HepG2 (cell line): ENCODE results near the gene SPSB1. TPM values are rescaled to one million over a fixed set of nuclear protein-coding genes. Genes with fewer than 3 reads are reported as not detected.

Source experiments
- ATAC-seq: fragments of 200-7000 bp; cut with Tn5 transposase; 3 replicates; pipeline ENCODE4 v1.9.1; 2020; ENCODE audit warnings: mild to moderate bottlenecking, moderate library complexity
- BruUV-seq: library from RNA; stranded (reverse); fragments of 400-500 nt; replicated peaks from 2 replicates; lab custom pipeline; 2021; lab: Mats Ljungman, UMichigan
- CTCF ChIA-PET: fragments of 300-600 bp; formaldehyde crosslinking; extraction: SDS; loops from one replicate; lab custom pipeline; 2021; ENCODE audit warnings: low total read pairs, inconsistent platforms, low intra/inter-chr PET ratio; lab: Yijun Ruan, JAX
- POLR2A ChIA-PET: fragments of 350-600 bp; sonication (Branson Sonifier 250); formaldehyde crosslinking; loops from one replicate; lab custom pipeline; 2020; ENCODE audit warnings: antibody characterized with exemption, inconsistent platforms; lab: Yijun Ruan, JAX
- DNase-seq: peaks from one replicate; pipeline ENCODE4 v3.0.0-alpha.2; 2015; ENCODE audit warnings: low spot score
- FAIRE-seq: peaks from 3 replicates; lab custom pipeline; 2011; peaks lifted over from hg19 to GRCh38; lab: Jason Lieb, UNC
- H2AFZ ChIP-seq: one replicate; pipeline ENCODE4 v1.6.1; 2011; ENCODE audit warnings: low read length, inconsistent platforms
- H3K27ac ChIP-seq: fragments of 300-600 bp; 3 replicates; pipeline ENCODE4 v1.8.0; 2011; ENCODE audit warnings: mixed run types, mild to moderate bottlenecking, mixed read lengths, low read length, inconsistent platforms; ENCODE audit not compliant: insufficient read depth; ENCODE audit errors: extremely low read length
- H3K27me3 ChIP-seq, 2 experiments: fragments of 200-600 bp in 1 of 2; 2 replicates in 1 of 2; 3 replicates in 1 of 2; pipeline versions ENCODE4 v1.6.0 to v1.8.0; 2011; ENCODE audit warnings: low read length in 2 of 2, mild to moderate bottlenecking in 2 of 2, moderate library complexity in 2 of 2, inconsistent platforms in 1 of 2; ENCODE audit not compliant: insufficient read depth in 2 of 2, control insufficient read depth in 1 of 2
- H3K36me3 ChIP-seq, 2 experiments: fragments of 200-600 bp in 1 of 2; replicated peaks in 1 of 2; 2 replicates in 1 of 2; 3 replicates in 1 of 2; pipeline versions ENCODE4 v1.5.1 to v1.8.0; 2011; ENCODE audit warnings: low read length in 2 of 2, inconsistent platforms in 1 of 2; ENCODE audit not compliant: insufficient read depth in 2 of 2, control insufficient read depth in 1 of 2
- H3K4me1 ChIP-seq: 2 replicates; pipeline ENCODE4 v1.5.1; 2012; ENCODE audit warnings: low read length, inconsistent platforms; ENCODE audit not compliant: insufficient read depth
- H3K4me2 ChIP-seq: 2 replicates; pipeline ENCODE4 v1.6.0; 2011; ENCODE audit warnings: low read depth, low read length, inconsistent platforms
- H3K4me3 ChIP-seq, 3 experiments: fragments of 200-600 bp in 1 of 3; sonication (generic), shearing (Covaris generic) in 1 of 3; replicated peaks in 1 of 3; 2 replicates each; pipeline ENCODE4 v1.5.1; 2011 to 2016; ENCODE audit warnings: low read length in 3 of 3, inconsistent platforms in 2 of 3, low read depth in 2 of 3, mild to moderate bottlenecking in 2 of 3, control low read depth in 1 of 3, mixed read lengths in 1 of 3; ENCODE audit not compliant: insufficient read depth in 1 of 3
- H3K79me2 ChIP-seq: one replicate; pipeline ENCODE4 v1.6.1; 2011; ENCODE audit warnings: low read length, inconsistent platforms; ENCODE audit not compliant: insufficient read depth
- H3K9ac ChIP-seq: 2 replicates; pipeline ENCODE4 v1.6.0; 2011; ENCODE audit warnings: mild to moderate bottlenecking, low read depth, low read length, inconsistent platforms; ENCODE audit not compliant: insufficient read depth
- H3K9me3 ChIP-seq: 2 replicates; pipeline ENCODE4 v1.5.1; 2012; ENCODE audit warnings: mild to moderate bottlenecking, low read length
- H4K20me1 ChIP-seq: 2 replicates; pipeline ENCODE4 v1.6.0; 2011; ENCODE audit warnings: inconsistent platforms, mild to moderate bottlenecking, low read length, moderate library complexity; ENCODE audit not compliant: insufficient read depth
- BRF2 ChIP-seq: sonication (generic); formaldehyde crosslinking; IDR thresholded peaks from 2 replicates; pipeline ENCODE4 v1.8.1; 2022; ENCODE audit warnings: mild to moderate bottlenecking, missing genetic modification reagents
- ELF1 ChIP-seq: sonication (generic); formaldehyde crosslinking; IDR thresholded peaks from 2 replicates; pipeline ENCODE4 v1.4.0; 2020; ENCODE audit warnings: missing genetic modification reagents
- HMG20B ChIP-seq: conservative IDR thresholded peaks from 2 replicates; pipeline ENCODE4 v1.6.1; 2016; ENCODE audit warnings: missing genetic modification reagents, missing compliant biosample characterization
- HNF4A ChIP-seq: sonication (generic); formaldehyde crosslinking; IDR thresholded peaks from 2 replicates; pipeline ENCODE4 v1.4.0; 2020; ENCODE audit warnings: missing genetic modification reagents
- HOXA5 ChIP-seq: sonication (generic); formaldehyde crosslinking; IDR thresholded peaks from 2 replicates; pipeline ENCODE4 v1.4.0; 2020; ENCODE audit warnings: missing genetic modification reagents
- KAT2B ChIP-seq: fragments of 150-350 bp; IDR thresholded peaks from 2 replicates; pipeline ENCODE4 v1.6.1; 2014; ENCODE audit warnings: low read depth, low read length, borderline replicate concordance
- KLF6 ChIP-seq: IDR thresholded peaks from 2 replicates; pipeline ENCODE4 v1.8.0; 2016; ENCODE audit warnings: missing biosample characterization, missing genetic modification reagents
- MBD4 ChIP-seq: IDR thresholded peaks from 2 replicates; pipeline ENCODE4 v1.6.1; 2012; ENCODE audit warnings: low read length, inconsistent platforms, borderline replicate concordance
- MYNN ChIP-seq: sonication (generic); formaldehyde crosslinking; IDR thresholded peaks from 2 replicates; pipeline ENCODE4 v1.4.0; 2020; ENCODE audit warnings: mild to moderate bottlenecking, low read depth, missing genetic modification reagents
- NFYB ChIP-seq: sonication (generic); formaldehyde crosslinking; IDR thresholded peaks from 2 replicates; pipeline ENCODE4 v1.4.0; 2020; ENCODE audit warnings: missing genetic modification reagents
- PHF20 ChIP-seq: sonication (generic); formaldehyde crosslinking; IDR thresholded peaks from 2 replicates; pipeline ENCODE4 v1.5.0; 2020; ENCODE audit warnings: mild to moderate bottlenecking, missing genetic modification reagents
- SMYD3 ChIP-seq: sonication (generic); formaldehyde crosslinking; IDR thresholded peaks from 2 replicates; pipeline ENCODE4 v1.8.1; 2023; ENCODE audit warnings: mild to moderate bottlenecking, missing genetic modification reagents
- STAT6 ChIP-seq: sonication (generic); formaldehyde crosslinking; IDR thresholded peaks from 2 replicates; pipeline ENCODE4 v1.4.0; 2020; ENCODE audit warnings: missing genetic modification reagents, mild to moderate bottlenecking, borderline replicate concordance
- TEAD2 ChIP-seq: sonication (generic); formaldehyde crosslinking; IDR thresholded peaks from 2 replicates; pipeline ENCODE4 v1.9.0; 2021; ENCODE audit warnings: missing genetic modification reagents
- ZBTB7B ChIP-seq: sonication (generic); formaldehyde crosslinking; IDR thresholded peaks from 2 replicates; pipeline ENCODE4 v1.4.0; 2020; ENCODE audit warnings: missing genetic modification reagents
- ZNF232 ChIP-seq: sonication (generic); formaldehyde crosslinking; IDR thresholded peaks from 2 replicates; pipeline ENCODE4 v1.4.0; 2020; ENCODE audit warnings: missing genetic modification reagents, borderline replicate concordance
- ZNF616 ChIP-seq: sonication (generic); formaldehyde crosslinking; IDR thresholded peaks from 2 replicates; pipeline ENCODE4 v1.5.0; 2020; ENCODE audit warnings: low read depth, mild to moderate bottlenecking, missing genetic modification reagents
- ZNF839 ChIP-seq: sonication (generic); formaldehyde crosslinking; IDR thresholded peaks from 2 replicates; pipeline ENCODE4 v1.4.0; 2020; ENCODE audit warnings: missing genetic modification reagents, mild to moderate bottlenecking, borderline replicate concordance
- WGBS: methylation state at CpG from one replicate; pipeline ENCODE4 v1.1.6; 2017; ENCODE audit warnings: low lambda C conversion rate; 5-methylcytosine and 5-hydroxymethylcytosine counted together
- in situ Hi-C: cut with HindIII; loops from 2 replicates; pipeline ENCODE4 v1.10.0; 2017; ENCODE audit warnings: low pct_unique_long_range_greater_than_20kb; ENCODE audit not compliant: extremely low pct_ligation_motif_present
- intact Hi-C: fragments of 100-400 bp; cut with micrococcal nuclease; formaldehyde crosslinking; loops from one replicate; pipeline ENCODE4 v1.10.0; 2022; ENCODE audit not compliant: unreplicated experiment
- polyA plus RNA-seq, 8 experiments: library from polyadenylated mRNA; depleted of rRNA in 3 of 8; stranded (reverse) in 7 of 8; unstranded in 1 of 8; fragments of >200 nt; fragmentation: Illumina TruSeq in 4 of 8; extraction: Trizol in 4 of 8; gene quantifications; 2 replicates each; pipeline versions ENCODE4 v1.2.1 to v1.2.3, GENCODE V29; 2011 to 2016; ENCODE audit warnings: low read depth in 4 of 8, missing spikeins in 1 of 8, mixed read lengths in 1 of 8; ENCODE audit not compliant: insufficient read depth in 1 of 8
- total RNA-seq, 5 experiments: library from RNA; depleted of rRNA; stranded (reverse); fragments of >200 nt; fragmentation: Illumina TruSeq; extraction: Trizol; gene quantifications; 2 replicates each; pipeline ENCODE4 v1.2.3, GENCODE V29; 2016; ENCODE audit warnings: low read depth in 1 of 5
- TF ChIP-seq, protein P1 (sequence below): sonication (generic); formaldehyde crosslinking; IDR thresholded peaks from 2 replicates; pipeline ENCODE4 v1.8.0; 2022; ENCODE audit warnings: missing genetic modification reagents, mild to moderate bottlenecking, moderate library complexity, borderline replicate concordance

SPSB1 gene
- total and polyA plus RNA-seq, 2 of the 13 experiments (the other 11 are each of a cell fraction or from before 2014, with no cell fraction given) = 5.0 to 8.0 TPM

- H3K27ac ChIP-seq = no peak overlapping the region
Observed at GRCh38 chr1:9278116-9278515, 14.6 kb upstream of the SPSB1 start.

More at GRCh38 chr1:9278116-9278515, 14.6 kb upstream of the SPSB1 start:
- BruUV-seq = no TSS peak
- ChIA-PET CTCF (no interaction called here), POLR2A (interaction anchor here (1.5 kb wide), 1 partner anchor 11 kb away, joined by 5 read pairs; no protein-coding TSS in a partner anchor)
- Histone ChIP-seq H2AFZ (no peak overlapping the region), H3K4me2 (no peak overlapping the region), H3K9me3 (no peaks in the 10 kb centered on the region), H3K4me3 (no peak overlapping the region), H4K20me1 (no peaks in the 10 kb centered on the region), H3K36me3 (no peaks in the 10 kb centered on the region), H3K27me3 (no peaks in the 10 kb centered on the region), H3K9ac (no peak overlapping the region), H3K79me2 (no peaks in the 10 kb centered on the region), H3K4me1 (peaks cover 48% of the 10 kb centered on the region)
- no peak for TF ChIP-seq ZNF839
- TF ChIP-seq PHF20 (CRISPR knock-in tag) = no peak
- no peak for TF ChIP-seq HMG20B (CRISPR knock-in tag)
- no peak for TF ChIP-seq HOXA5 (CRISPR knock-in tag)
- no peak for TF ChIP-seq ELF1 (CRISPR knock-in tag)
- no peak for TF ChIP-seq TEAD2 (CRISPR knock-in tag)
- TF ChIP-seq STAT6 (CRISPR knock-in tag) = no peak
- no peak for TF ChIP-seq ZNF232 (CRISPR knock-in tag)
- no peak for TF ChIP-seq MBD4
- no peak for TF ChIP-seq HNF4A
- no peak for TF ChIP-seq KAT2B
- TF ChIP-seq ZBTB7B (CRISPR knock-in tag) = no peak
- TF ChIP-seq MYNN = no peak
- no peak for TF ChIP-seq BRF2 (CRISPR knock-in tag)
- TF ChIP-seq SMYD3 (CRISPR knock-in tag) = no peak
- no peak for TF ChIP-seq ZNF616 (CRISPR knock-in tag)
- TF ChIP-seq, protein P1, sequence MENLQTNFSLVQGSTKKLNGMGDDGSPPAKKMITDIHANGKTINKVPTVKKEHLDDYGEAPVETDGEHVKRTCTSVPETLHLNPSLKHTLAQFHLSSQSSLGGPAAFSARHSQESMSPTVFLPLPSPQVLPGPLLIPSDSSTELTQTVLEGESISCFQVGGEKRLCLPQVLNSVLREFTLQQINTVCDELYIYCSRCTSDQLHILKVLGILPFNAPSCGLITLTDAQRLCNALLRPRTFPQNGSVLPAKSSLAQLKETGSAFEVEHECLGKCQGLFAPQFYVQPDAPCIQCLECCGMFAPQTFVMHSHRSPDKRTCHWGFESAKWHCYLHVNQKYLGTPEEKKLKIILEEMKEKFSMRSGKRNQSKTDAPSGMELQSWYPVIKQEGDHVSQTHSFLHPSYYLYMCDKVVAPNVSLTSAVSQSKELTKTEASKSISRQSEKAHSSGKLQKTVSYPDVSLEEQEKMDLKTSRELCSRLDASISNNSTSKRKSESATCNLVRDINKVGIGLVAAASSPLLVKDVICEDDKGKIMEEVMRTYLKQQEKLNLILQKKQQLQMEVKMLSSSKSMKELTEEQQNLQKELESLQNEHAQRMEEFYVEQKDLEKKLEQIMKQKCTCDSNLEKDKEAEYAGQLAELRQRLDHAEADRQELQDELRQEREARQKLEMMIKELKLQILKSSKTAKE (CRISPR knock-in tag) = no peak
- no peak for TF ChIP-seq KLF6 (CRISPR knock-in tag)
- TF ChIP-seq NFYB (CRISPR knock-in tag) = no peak
- WGBS = 76% methylated on average over 5 of the region's 5 CpGs
- intact Hi-C loops = no loop called here
- DNase-seq (no peak), ATAC-seq (no peak), FAIRE-seq (no peak)
- in situ Hi-C loops = no loop called here
